Parathyroid adenoma (tissue), 2 donors: ENCODE results near the gene HERC3.

Experiments used
- H2AFZ ChIP-seq: fragments of 300-600 bp; sonication (generic); one replicate; pipeline ENCODE4 v1.7.0; 2017; ENCODE audit warnings: antibody characterized with exemption, mild to moderate bottlenecking
- H3K27ac ChIP-seq: fragments of 300-600 bp; sonication (generic); one replicate; pipeline ENCODE4 v1.7.0; 2017
- H3K27me3 ChIP-seq: fragments of 300-600 bp; sonication (generic); one replicate; pipeline ENCODE4 v1.7.0; 2017; ENCODE audit warnings: low read length; ENCODE audit not compliant: control insufficient read depth, insufficient read depth
- H3K36me3 ChIP-seq: fragments of 300-600 bp; sonication (generic); one replicate; pipeline ENCODE4 v1.7.0; 2017; ENCODE audit warnings: low read length; ENCODE audit not compliant: control insufficient read depth, insufficient read depth
- H3K4me1 ChIP-seq: fragments of 300-600 bp; sonication (generic); one replicate; pipeline ENCODE4 v1.7.0; 2017; ENCODE audit warnings: control low read depth
- H3K4me2 ChIP-seq: fragments of 300-600 bp; sonication (generic); one replicate; pipeline ENCODE4 v1.7.0; 2017; ENCODE audit warnings: low read length
- H3K4me3 ChIP-seq: fragments of 300-600 bp; sonication (generic); one replicate; pipeline ENCODE4 v1.7.0; 2017; ENCODE audit warnings: low read depth, low read length
- H3K79me2 ChIP-seq: fragments of 300-600 bp; sonication (generic); one replicate; pipeline ENCODE4 v1.7.0; 2017; ENCODE audit warnings: control low read depth
- H3K9ac ChIP-seq: fragments of 300-600 bp; sonication (generic); one replicate; pipeline ENCODE4 v1.7.0; 2017; ENCODE audit warnings: mild to moderate bottlenecking
- H3K9me3 ChIP-seq: fragments of 300-600 bp; sonication (generic); one replicate; pipeline ENCODE4 v1.7.0; 2017; ENCODE audit warnings: low read length; ENCODE audit not compliant: control insufficient read depth
- TF ChIP-seq, protein P1 (sequence below): fragments of 300-600 bp; sonication (generic); IDR thresholded peaks from one replicate; pipeline ENCODE4 v1.7.0; 2017; ENCODE audit warnings: antibody characterized with exemption, mild to moderate bottlenecking
- donor health status: primary hyperparathyroidism.

HERC3 gene

DNA sequence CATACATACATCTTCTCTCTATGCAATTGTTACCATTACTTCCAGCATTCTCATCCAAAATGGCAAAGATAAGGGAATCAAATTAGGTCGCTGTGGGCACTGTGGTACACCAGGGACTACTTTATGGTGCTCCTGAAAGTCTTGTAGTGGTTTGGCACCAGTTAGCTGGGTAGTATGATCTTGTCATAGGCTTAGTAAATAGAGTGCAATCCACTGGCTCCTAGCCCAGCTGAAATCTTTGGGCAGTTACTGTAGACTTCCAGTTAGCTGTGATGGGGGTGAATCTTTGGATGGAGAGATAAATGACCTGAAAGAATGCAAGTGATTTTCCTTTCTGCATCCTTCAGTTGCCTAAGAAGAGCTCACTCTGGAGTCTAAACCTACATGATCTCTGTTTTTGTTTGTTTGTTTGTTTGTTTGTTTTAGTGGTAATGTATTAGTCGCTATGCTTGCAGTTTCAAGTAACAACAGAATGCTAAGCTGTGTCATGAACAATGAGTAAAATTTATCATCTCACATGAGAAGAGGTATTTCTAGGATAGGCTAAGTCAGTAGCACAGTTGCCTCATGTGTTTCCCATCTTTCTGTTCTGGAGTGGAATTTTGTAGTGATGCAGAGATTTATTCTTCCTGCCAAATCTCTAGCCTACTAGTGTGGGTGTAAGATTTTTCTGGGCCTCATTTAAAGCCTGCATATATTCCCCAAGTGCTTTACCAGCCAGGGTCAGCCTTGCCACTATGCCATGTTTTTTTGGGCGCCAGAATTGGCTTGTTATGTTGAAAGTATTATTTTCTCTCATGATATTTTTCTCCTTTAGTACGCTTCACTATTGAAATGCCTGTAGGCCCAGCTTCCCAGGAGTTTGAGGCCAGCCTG lies 24.2 kb downstream of the HERC3 start:
- Histone ChIP-seq H3K79me2 (peaks cover 7% of the 10 kb centered on the region), H3K4me2 (no peak overlapping the region), H3K27ac (no peak overlapping the region), H3K36me3 (no peaks in the 10 kb centered on the region), H2AFZ (no peak overlapping the region), H3K27me3 (no peaks in the 10 kb centered on the region), H3K9ac (no peak overlapping the region), H3K9me3 (no peaks in the 10 kb centered on the region), H3K4me1 (peaks cover 7% of the 10 kb centered on the region), H3K4me3 (no peak overlapping the region)
- TF ChIP-seq, protein P1, sequence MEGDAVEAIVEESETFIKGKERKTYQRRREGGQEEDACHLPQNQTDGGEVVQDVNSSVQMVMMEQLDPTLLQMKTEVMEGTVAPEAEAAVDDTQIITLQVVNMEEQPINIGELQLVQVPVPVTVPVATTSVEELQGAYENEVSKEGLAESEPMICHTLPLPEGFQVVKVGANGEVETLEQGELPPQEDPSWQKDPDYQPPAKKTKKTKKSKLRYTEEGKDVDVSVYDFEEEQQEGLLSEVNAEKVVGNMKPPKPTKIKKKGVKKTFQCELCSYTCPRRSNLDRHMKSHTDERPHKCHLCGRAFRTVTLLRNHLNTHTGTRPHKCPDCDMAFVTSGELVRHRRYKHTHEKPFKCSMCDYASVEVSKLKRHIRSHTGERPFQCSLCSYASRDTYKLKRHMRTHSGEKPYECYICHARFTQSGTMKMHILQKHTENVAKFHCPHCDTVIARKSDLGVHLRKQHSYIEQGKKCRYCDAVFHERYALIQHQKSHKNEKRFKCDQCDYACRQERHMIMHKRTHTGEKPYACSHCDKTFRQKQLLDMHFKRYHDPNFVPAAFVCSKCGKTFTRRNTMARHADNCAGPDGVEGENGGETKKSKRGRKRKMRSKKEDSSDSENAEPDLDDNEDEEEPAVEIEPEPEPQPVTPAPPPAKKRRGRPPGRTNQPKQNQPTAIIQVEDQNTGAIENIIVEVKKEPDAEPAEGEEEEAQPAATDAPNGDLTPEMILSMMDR: no peak

DNA sequence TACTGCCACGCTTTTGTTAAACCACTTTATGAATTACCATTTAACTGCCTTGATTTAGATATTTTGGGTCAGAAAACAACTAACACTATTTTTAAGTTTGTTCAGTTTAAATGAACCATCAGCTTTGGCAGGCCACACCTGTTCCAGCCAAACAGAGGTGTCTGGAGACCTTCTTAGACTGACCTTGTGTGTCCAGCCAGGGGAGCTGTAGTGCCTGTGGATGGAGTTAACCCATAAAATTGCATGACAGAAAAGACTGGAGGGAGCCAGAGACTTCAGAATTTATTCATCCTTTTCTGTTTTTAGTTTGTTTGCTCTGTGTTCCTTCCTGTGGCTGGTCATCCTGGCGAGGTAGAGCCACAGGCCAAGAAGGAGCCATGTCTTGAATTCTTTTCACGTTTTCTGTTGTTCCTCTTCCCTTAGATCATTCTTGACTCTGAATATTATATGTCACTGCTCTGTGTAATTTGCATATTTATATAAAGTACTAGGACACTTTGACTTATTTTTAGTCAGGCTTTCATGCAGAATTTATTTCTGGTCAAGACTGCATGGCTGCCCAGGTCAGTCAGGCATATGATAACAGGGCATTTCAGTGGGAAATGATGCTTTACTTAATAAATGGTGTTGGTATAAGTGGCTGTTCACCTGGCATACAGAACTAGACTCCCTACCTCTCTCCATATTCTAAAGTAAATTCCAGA lies 26.7 kb downstream of the HERC3 start:
- Histone ChIP-seq H2AFZ (no peak overlapping the region), H3K27me3 (no peaks in the 10 kb centered on the region), H3K4me2 (no peak overlapping the region), H3K9me3 (no peaks in the 10 kb centered on the region), H3K27ac (no peak overlapping the region), H3K4me1 (no peaks in the 10 kb centered on the region), H3K79me2 (peaks cover 13% of the 10 kb centered on the region), H3K9ac (no peak overlapping the region), H3K4me3 (no peak overlapping the region), H3K36me3 (no peaks in the 10 kb centered on the region)
- TF ChIP-seq, protein P1: no peak

DNA sequence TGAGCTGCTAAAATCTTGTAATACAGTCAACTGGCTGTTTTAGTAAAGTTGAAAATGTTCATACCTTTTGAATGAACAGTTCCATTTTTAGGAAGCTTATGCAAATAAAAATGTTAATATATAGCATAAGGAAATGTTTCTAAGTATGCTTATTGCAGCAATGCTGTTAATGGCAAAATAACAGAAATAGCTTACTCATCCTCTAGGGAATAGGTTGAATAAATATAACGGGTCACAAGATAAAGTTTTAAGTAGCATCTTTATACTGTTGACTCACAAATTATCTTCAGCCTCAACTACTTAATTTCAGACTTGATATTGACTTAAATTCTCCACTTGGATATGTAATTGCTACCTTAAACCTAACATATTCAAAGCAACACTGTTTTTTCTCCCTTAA lies 27.7 kb downstream of the HERC3 start:
- no peaks in the 10 kb centered on the region for H3K36me3 ChIP-seq
- no peak overlapping the region for H3K4me2 ChIP-seq
- peaks cover 10% of the 10 kb centered on the region for H3K79me2 ChIP-seq
- H2AFZ ChIP-seq: no peak overlapping the region
- TF ChIP-seq, protein P1: no peak
- H3K9ac ChIP-seq: no peak overlapping the region
- H3K27ac ChIP-seq: no peak overlapping the region
- no peaks in the 10 kb centered on the region for H3K4me1 ChIP-seq
- no peaks in the 10 kb centered on the region for H3K9me3 ChIP-seq
- no peak overlapping the region for H3K4me3 ChIP-seq
- no peaks in the 10 kb centered on the region for H3K27me3 ChIP-seq

- no peak overlapping the region for H3K9ac ChIP-seq
- no peak overlapping the region for H3K4me2 ChIP-seq
- TF ChIP-seq, protein P1: no peak
- H3K9me3 ChIP-seq: no peaks in the 10 kb centered on the region
- no peak overlapping the region for H3K4me3 ChIP-seq
- no peaks in the 10 kb centered on the region for H3K36me3 ChIP-seq
- peaks cover 13% of the 10 kb centered on the region for H3K79me2 ChIP-seq
- no peak overlapping the region for H3K27ac ChIP-seq
- H3K27me3 ChIP-seq: no peaks in the 10 kb centered on the region
- H2AFZ ChIP-seq: no peak overlapping the region
- H3K4me1 ChIP-seq: no peaks in the 10 kb centered on the region
These were observed 29.6 kb downstream of the HERC3 start for GRCh38 chr4:88621763-88622327.
